Endothelial cell of umbilical vein (primary cell): Measurements from ENCODE around the gene MYO1C. TPM values are rescaled to one million over a fixed set of nuclear protein-coding genes. Genes with fewer than 3 reads are reported as not detected.

Experiments
- BruUV-seq: library from RNA; stranded (reverse); fragments of 400-500 nt; replicated peaks from 2 replicates; lab custom pipeline; 2021; lab: Mats Ljungman, UMichigan
- CTCF ChIA-PET: fragments of 300-600, 350-600 bp; sonication (Branson Sonifier 250); formaldehyde crosslinking; loops from one replicate; lab custom pipeline; 2021; ENCODE audit warnings: antibody characterized with exemption, inconsistent platforms; lab: Charles Lee
- POLR2A ChIA-PET: fragments of 300-600, 350-600 bp; sonication (Branson Sonifier 250); formaldehyde crosslinking; loops from one replicate; lab custom pipeline; 2021; ENCODE audit warnings: antibody characterized with exemption, inconsistent platforms; lab: Charles Lee
- DNase-seq: peaks from one replicate; pipeline ENCODE4 v3.0.0-alpha.2; 2011; ENCODE audit warnings: low read depth, low spot score
- FAIRE-seq: peaks from 2 replicates; lab custom pipeline; 2011; peaks lifted over from hg19 to GRCh38; lab: Jason Lieb, UNC
- H2AFZ ChIP-seq: 2 replicates; pipeline ENCODE4 v1.6.0; 2012; ENCODE audit warnings: low read depth, low read length, control low read depth, inconsistent platforms
- H3K27ac ChIP-seq: 2 replicates; pipeline ENCODE4 v1.5.1; 2011; ENCODE audit warnings: low read depth, mild to moderate bottlenecking, control low read depth, low read length, moderate library complexity; ENCODE audit not compliant: insufficient read depth
- H3K27me3 ChIP-seq, 2 experiments: 2 replicates each; pipeline versions ENCODE4 v1.6.0 to v1.6.1; 2011; ENCODE audit warnings: low read length in 2 of 2, mixed read lengths in 1 of 2; ENCODE audit not compliant: control insufficient read depth in 2 of 2, insufficient read depth in 2 of 2
- H3K36me3 ChIP-seq, 2 experiments: 2 replicates in 1 of 2; 3 replicates in 1 of 2; pipeline ENCODE4 v1.5.1; 2011; ENCODE audit warnings: low read length in 2 of 2, mild to moderate bottlenecking in 1 of 2, moderate library complexity in 1 of 2; ENCODE audit not compliant: control insufficient read depth in 2 of 2, insufficient read depth in 2 of 2; ENCODE audit errors: extremely low read depth in 1 of 2
- H3K4me1 ChIP-seq: 3 replicates; pipeline ENCODE4 v1.5.1; 2011; ENCODE audit warnings: mild to moderate bottlenecking, low read length; ENCODE audit not compliant: control insufficient read depth, insufficient read depth; ENCODE audit errors: extremely low read depth
- H3K4me2 ChIP-seq: 2 replicates; pipeline ENCODE4 v1.6.1; 2011; ENCODE audit warnings: low read length, control low read depth, mixed read lengths; ENCODE audit not compliant: insufficient read depth
- H3K4me3 ChIP-seq, 3 experiments: fragments of 200-600 bp in 1 of 3; sonication (generic), shearing (Covaris generic) in 1 of 3; replicated peaks in 1 of 3; 2 replicates each; pipeline ENCODE4 v1.5.1; 2011 to 2016; ENCODE audit warnings: control low read depth in 3 of 3, low read length in 3 of 3, mild to moderate bottlenecking in 2 of 3, inconsistent platforms in 1 of 3, low read depth in 1 of 3, moderate library complexity in 1 of 3; ENCODE audit not compliant: insufficient read depth in 1 of 3
- H3K79me2 ChIP-seq: 2 replicates; pipeline ENCODE4 v1.6.0; 2012; ENCODE audit warnings: low read length, inconsistent platforms; ENCODE audit not compliant: control insufficient read depth, insufficient read depth
- H3K9ac ChIP-seq: replicated peaks from 2 replicates; pipeline ENCODE3; 2011; ENCODE audit warnings: low read length, control low read depth; ENCODE audit not compliant: insufficient read depth; ENCODE audit errors: extremely low read depth
- H3K9me1 ChIP-seq: replicated peaks from 3 replicates; pipeline ENCODE4 v1.6.0; 2011; ENCODE audit warnings: mild to moderate bottlenecking, low read length; ENCODE audit not compliant: control insufficient read depth, insufficient read depth; ENCODE audit errors: extremely low read depth
- H3K9me3 ChIP-seq: replicated peaks from 2 replicates; pipeline ENCODE4 v1.5.1; 2012; ENCODE audit warnings: low read length, inconsistent platforms; ENCODE audit not compliant: control insufficient read depth, insufficient read depth
- H4K20me1 ChIP-seq: replicated peaks from 2 replicates; pipeline ENCODE3; 2011; ENCODE audit warnings: mild to moderate bottlenecking, low read length; ENCODE audit not compliant: control insufficient read depth, insufficient read depth; ENCODE audit errors: extremely low read depth
- FOS ChIP-seq: IDR thresholded peaks from 2 replicates; pipeline ENCODE4 v1.6.1; 2011; ENCODE audit warnings: mild to moderate bottlenecking, low read length, moderate library complexity, borderline replicate concordance; ENCODE audit not compliant: insufficient read depth
- GATA2 ChIP-seq: IDR thresholded peaks from 2 replicates; pipeline ENCODE4 v1.7.0; 2011; ENCODE audit warnings: low read depth, mild to moderate bottlenecking, moderate library complexity, mixed read lengths, low read length; ENCODE audit not compliant: insufficient read length, insufficient read depth
- MYC ChIP-seq: IDR thresholded peaks from one replicate; pipeline ENCODE4 v1.6.1; 2011; ENCODE audit warnings: mild to moderate bottlenecking, low read depth, low read length
- POLR2A ChIP-seq: IDR thresholded peaks from 2 replicates; pipeline ENCODE4 v1.6.1; 2012; ENCODE audit warnings: low read depth, mild to moderate bottlenecking, control low read depth, low read length
- POLR2AphosphoS5 ChIP-seq: IDR thresholded peaks from 2 replicates; pipeline ENCODE4 v1.6.1; 2012; ENCODE audit warnings: low read depth, mild to moderate bottlenecking, control low read depth, low read length, moderate library complexity; ENCODE audit not compliant: insufficient read depth
- dilution Hi-C: fragments of 300-500 bp; cut with MboI; formaldehyde crosslinking; loops from one replicate; pipeline ENCODE4 v1.15.0; 2019; ENCODE audit warnings: low sequenced_read_pairs; ENCODE audit not compliant: extremely low pct_ligation_motif_present
- intact Hi-C: fragments of 100-400 bp; cut with micrococcal nuclease; formaldehyde crosslinking; loops from one replicate; pipeline ENCODE4 v1.10.0; 2022
- polyA plus RNA-seq, 4 experiments: library from polyadenylated mRNA; depleted of rRNA in 3 of 4; stranded (reverse) in 3 of 4; unstranded in 1 of 4; fragments of >200 nt; gene quantifications; 2 replicates each; pipeline versions ENCODE4 v1.2.1 to v1.2.3, GENCODE V29; 2011 to 2012; ENCODE audit warnings: missing spikeins in 1 of 4
- total RNA-seq: library from RNA; stranded (reverse); gene quantifications from 2 replicates; pipeline ENCODE4 v1.2.3, GENCODE V29; 2021
- TF ChIP-seq, protein P1 (sequence below): IDR thresholded peaks from 2 replicates; pipeline ENCODE4 v1.6.1; 2011; ENCODE audit not compliant: insufficient read depth, insufficient read length

MYO1C gene
- total and polyA plus RNA-seq, 2 donors (not counting 3 experiments of a cell fraction or from before 2014, with no cell fraction given), result 141 to 206 TPM

DNA sequence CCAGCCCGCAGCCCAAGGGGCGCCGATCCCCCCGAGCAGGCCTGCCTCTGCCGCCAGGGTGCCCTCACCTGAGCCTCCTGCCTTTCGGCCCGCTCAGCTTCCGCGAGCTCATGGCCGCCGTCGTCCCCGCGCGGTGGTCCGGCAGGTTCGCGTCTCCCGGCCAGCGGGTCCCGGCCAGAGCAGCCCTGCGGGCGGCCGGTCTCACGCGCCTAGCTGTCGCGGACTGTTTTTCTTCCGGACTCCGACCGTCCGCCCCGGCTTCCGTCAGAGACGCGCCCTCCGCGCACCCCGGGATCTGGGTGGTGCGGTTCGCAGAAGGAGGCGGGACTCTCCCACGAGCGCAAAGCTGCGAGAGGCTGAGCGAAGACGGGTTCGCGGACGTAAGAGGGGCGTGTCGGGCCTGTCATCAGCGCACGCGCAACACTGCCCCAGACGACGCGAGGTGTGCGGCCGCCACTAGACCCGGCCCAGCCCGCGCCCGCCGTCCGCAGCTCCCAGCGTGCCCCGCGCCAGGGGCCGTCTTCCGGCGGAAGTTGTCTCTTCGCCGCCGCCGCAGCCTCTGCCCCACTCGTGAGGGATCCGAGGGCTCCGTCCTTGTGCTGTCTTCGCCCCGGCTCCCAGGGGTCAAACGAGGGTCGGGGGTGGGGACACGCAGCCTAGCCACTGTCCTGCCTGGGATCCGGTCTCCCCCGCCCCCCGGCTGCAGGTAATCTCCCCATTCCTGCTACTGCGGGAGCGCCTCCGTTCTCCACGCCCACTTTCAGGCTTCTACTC lies 24.1 kb upstream of the MYO1C start, which contains the start of gene INPP5K:
TSS of gene INPP5K (minus strand) at position 225 of the 774 bp plus-strand sequence. CDS start at position 112, 113 bp downstream.
- Histone ChIP-seq H3K4me3 (peak within 1 kb of the TSS; percentile 77 to 98 (median 89)), H3K4me2 (peak within 1 kb of the TSS; percentile 77), H3K4me1 (peaks cover 23% of the 10 kb centered on the region), H3K9ac (peak within 1 kb of the TSS; percentile 93), H4K20me1 (no peaks in the 10 kb centered on the region), H3K9me3 (no peaks in the 10 kb centered on the region), H3K27me3 (no peaks in the 10 kb centered on the region), H3K79me2 (peaks cover 4% of the 10 kb centered on the region), H2AFZ (peak within 1 kb of the TSS; percentile 82), H3K9me1 (no peaks in the 10 kb centered on the region), H3K27ac (peak within 1 kb of the TSS; percentile 75), H3K36me3 (peaks cover 0 to 15% of the 10 kb centered on the region in 2 experiments)
- DNase-seq (peak; percentile 98), FAIRE-seq (peak; percentile 97)
- ChIA-PET POLR2A (interaction anchor here (0.6 to 1.2 kb wide), 5 partner anchors 17 to 58 kb away, joined by 3 to 14 read pairs (median 4); no protein-coding TSS in a partner anchor), CTCF (interaction anchor here (0.6 to 3.2 kb wide), 28 partner anchors 11 to 262 kb away, joined by 3 to 128 read pairs (median 10); partner anchors contain the start of genes CRK, MYO1C, RILP and YWHAE)
- TF ChIP-seq, protein P1, sequence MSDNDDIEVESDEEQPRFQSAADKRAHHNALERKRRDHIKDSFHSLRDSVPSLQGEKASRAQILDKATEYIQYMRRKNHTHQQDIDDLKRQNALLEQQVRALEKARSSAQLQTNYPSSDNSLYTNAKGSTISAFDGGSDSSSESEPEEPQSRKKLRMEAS, result no peak
- TF ChIP-seq POLR2A, result peak; percentile 86
- no peak for TF ChIP-seq FOS
- peak; percentile 98 for TF ChIP-seq POLR2AphosphoS5
- TF ChIP-seq MYC, result no peak
- TF ChIP-seq GATA2, result no peak
- dilution Hi-C loops, result no loop called here
- BruUV-seq, result no TSS peak
- intact Hi-C loops, result loop anchor here (1.0 to 2.0 kb wide), 3 partner anchors 23 to 132 kb away; partner anchors contain the start of genes CRK and RILP
